ENCODE measurements around the gene TMCC2. TPM values are rescaled to one million over a fixed set of nuclear protein-coding genes. Genes with fewer than 3 reads are reported as not detected.
A peak's percentile ranks its signal among the peaks of the same experiment; 100 is the strongest.

Gene TMCC2
- total and polyA plus RNA-seq, 2 experiments from 2014 or later, result 2.6 to 9.9 TPM

GRCh38 chr1:205271277-205271676 lies 43.5 kb downstream of the TMCC2 start:
- Histone ChIP-seq H3K27ac (ENCODE audit: low read depth) (no peak overlapping the region), H3K9me2 (ENCODE audit: insufficient read depth) (no peaks in the 10 kb centered on the region), H4K20me1 (replicated peaks; ENCODE audit: insufficient read depth) (no peaks in the 10 kb centered on the region), H3K27me3 (ENCODE audit: insufficient read depth) (no peaks in the 10 kb centered on the region), H2AFZ (no peak overlapping the region), H3K4me1 (ENCODE audit: insufficient read depth) (peaks cover 30% of the 10 kb centered on the region; the same call in 1 of the 2 replicates), H3K79me2 (replicated peaks; ENCODE audit: insufficient read depth) (no peaks in the 10 kb centered on the region), H3F3A (replicated peaks; ENCODE audit: low read depth) (peaks cover 6% of the 10 kb centered on the region; the same call in 1 of the 2 replicates), H3K36me3 (ENCODE audit: insufficient read depth) (no peaks in the 10 kb centered on the region), H3K4me3 (no peak overlapping the region), H3K4me2 (no peak overlapping the region)
- TF ChIP-seq POLR2AphosphoS5 (IDR thresholded peaks at IDR 0.05; ENCODE audit: low read depth), result no peak
- TF ChIP-seq, protein P1, sequence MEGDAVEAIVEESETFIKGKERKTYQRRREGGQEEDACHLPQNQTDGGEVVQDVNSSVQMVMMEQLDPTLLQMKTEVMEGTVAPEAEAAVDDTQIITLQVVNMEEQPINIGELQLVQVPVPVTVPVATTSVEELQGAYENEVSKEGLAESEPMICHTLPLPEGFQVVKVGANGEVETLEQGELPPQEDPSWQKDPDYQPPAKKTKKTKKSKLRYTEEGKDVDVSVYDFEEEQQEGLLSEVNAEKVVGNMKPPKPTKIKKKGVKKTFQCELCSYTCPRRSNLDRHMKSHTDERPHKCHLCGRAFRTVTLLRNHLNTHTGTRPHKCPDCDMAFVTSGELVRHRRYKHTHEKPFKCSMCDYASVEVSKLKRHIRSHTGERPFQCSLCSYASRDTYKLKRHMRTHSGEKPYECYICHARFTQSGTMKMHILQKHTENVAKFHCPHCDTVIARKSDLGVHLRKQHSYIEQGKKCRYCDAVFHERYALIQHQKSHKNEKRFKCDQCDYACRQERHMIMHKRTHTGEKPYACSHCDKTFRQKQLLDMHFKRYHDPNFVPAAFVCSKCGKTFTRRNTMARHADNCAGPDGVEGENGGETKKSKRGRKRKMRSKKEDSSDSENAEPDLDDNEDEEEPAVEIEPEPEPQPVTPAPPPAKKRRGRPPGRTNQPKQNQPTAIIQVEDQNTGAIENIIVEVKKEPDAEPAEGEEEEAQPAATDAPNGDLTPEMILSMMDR (conservative IDR thresholded peaks at IDR 0.05; ENCODE audit: low read depth in 2 of 2), result peak; percentile 27 to 50; a peak in 3 of 4 replicates
- no peak for TF ChIP-seq ZNF462 (CRISPR knock-in tag; IDR thresholded peaks at IDR 0.05)
- no peak for ATAC-seq
- no peak overlapping the region for H3K27ac Mint-ChIP-seq
- no peaks in the 10 kb centered on the region for H3K9me3 Mint-ChIP-seq
- H3K4me3 Mint-ChIP-seq, result no peak overlapping the region
- peaks cover 37% of the 10 kb centered on the region for H3K4me1 Mint-ChIP-seq
- DNase-seq (ENCODE audit: low spot score), result no peak
- H3K27me3 Mint-ChIP-seq (ENCODE audit: insufficient read depth, low read depth, poor library complexity), result peaks cover 16% of the 10 kb centered on the region
- H3K36me3 Mint-ChIP-seq (ENCODE audit: low read depth), result peaks cover 7% of the 10 kb centered on the region; the same call in 2 of the 3 replicates

DNA sequence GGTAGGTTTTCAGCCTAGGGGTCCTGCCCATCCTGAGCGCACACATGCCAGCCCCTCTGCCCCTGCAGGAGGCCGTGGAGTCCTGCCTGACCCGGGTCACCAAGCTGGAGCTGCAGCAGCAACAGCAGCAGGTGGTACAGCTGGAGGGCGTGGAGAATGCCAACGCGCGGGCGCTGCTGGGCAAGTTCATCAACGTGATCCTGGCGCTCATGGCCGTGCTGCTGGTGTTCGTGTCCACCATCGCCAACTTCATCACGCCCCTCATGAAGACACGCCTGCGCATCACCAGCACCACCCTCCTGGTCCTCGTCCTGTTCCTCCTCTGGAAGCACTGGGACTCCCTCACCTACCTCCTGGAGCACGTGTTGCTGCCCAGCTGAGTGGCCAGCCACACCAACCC lies 44.0 kb downstream of the TMCC2 start:
- H4K20me1 ChIP-seq (replicated peaks; ENCODE audit: insufficient read depth), result no peaks in the 10 kb centered on the region
- no peak for TF ChIP-seq ZNF331 (CRISPR knock-in tag; IDR thresholded peaks at IDR 0.05; ENCODE audit: low read depth)
- no peak for TF ChIP-seq POLR2AphosphoS5 (IDR thresholded peaks at IDR 0.05; ENCODE audit: low read depth)
- no peak for TF ChIP-seq JUNB (IDR thresholded peaks at IDR 0.05; ENCODE audit: unreplicated experiment)

More for the DNA sequence above, 44.0 kb downstream of the TMCC2 start:
- peaks cover 6% of the 10 kb centered on the region; the same call in 1 of the 2 replicates for H3F3A ChIP-seq (replicated peaks; ENCODE audit: low read depth)
- Mint-ChIP-seq H3K9me3 (no peaks in the 10 kb centered on the region), H3K36me3 (ENCODE audit: low read depth) (peaks cover 7% of the 10 kb centered on the region; the same call in 2 of the 3 replicates), H3K27me3 (ENCODE audit: insufficient read depth, low read depth, poor library complexity) (peaks cover 16% of the 10 kb centered on the region), H3K27ac (no peak overlapping the region), H3K4me1 (peaks cover 34% of the 10 kb centered on the region), H3K4me3 (no peak overlapping the region)
- no peaks in the 10 kb centered on the region for H3K36me3 ChIP-seq (ENCODE audit: insufficient read depth)
- no peaks in the 10 kb centered on the region for H3K27me3 ChIP-seq (ENCODE audit: insufficient read depth)
- peaks cover 26% of the 10 kb centered on the region; the same call in 1 of the 2 replicates for H3K4me1 ChIP-seq (ENCODE audit: insufficient read depth)
- no peak overlapping the region for H3K4me3 ChIP-seq
- H3K27ac ChIP-seq (ENCODE audit: low read depth), result no peak overlapping the region
- no peak for ATAC-seq
- H3K4me2 ChIP-seq, result no peak overlapping the region
- no peak for DNase-seq (ENCODE audit: low spot score)
- H2AFZ ChIP-seq, result no peak overlapping the region
- no peaks in the 10 kb centered on the region for H3K9me2 ChIP-seq (ENCODE audit: insufficient read depth)
- no peaks in the 10 kb centered on the region for H3K79me2 ChIP-seq (replicated peaks; ENCODE audit: insufficient read depth)

Measured in GM23338 (cell line).